Astrocyte of the cerebellum (primary cell): ENCODE measurements around the gene IDUA.

Experiments
- DNase-seq: peaks from one replicate; pipeline ENCODE4 v3.0.0-alpha.2; 2011; ENCODE audit warnings: low read depth
- H3K4me3 ChIP-seq: 2 replicates; pipeline ENCODE4 v1.5.1; 2011; ENCODE audit warnings: mild to moderate bottlenecking, low read depth, low read length, moderate library complexity
- CTCF ChIP-seq: IDR thresholded peaks from 2 replicates; pipeline ENCODE4 v1.5.1; 2012; ENCODE audit warnings: low read length, low read depth, moderate library complexity, mild to moderate bottlenecking; ENCODE audit errors: missing control alignments
- in situ Hi-C: cut with HindIII; loops from 2 replicates; pipeline ENCODE4 v1.10.0; 2017; ENCODE audit warnings: low sequenced_read_pairs

Gene IDUA

GRCh38 chr4:999882-1000425, 13.1 kb downstream of the IDUA start:
- in situ Hi-C loops = no loop called here
- DNase-seq = no peak
- no peak for TF ChIP-seq CTCF
- H3K4me3 ChIP-seq = no peak overlapping the region

- no peak for DNase-seq
- TF ChIP-seq CTCF = no peak
- no peak overlapping the region for H3K4me3 ChIP-seq
- in situ Hi-C loops = no loop called here
These were observed 13.9 kb downstream of the IDUA start for GRCh38 chr4:1000686-1001260.

GRCh38 chr4:1001561-1002130, 14.8 kb downstream of the IDUA start:
- no peak for TF ChIP-seq CTCF
- DNase-seq = no peak
- in situ Hi-C loops = no loop called here
- no peak overlapping the region for H3K4me3 ChIP-seq

GRCh38 chr4:1002131-1002630, 15.3 kb downstream of the IDUA start:
- TF ChIP-seq CTCF = no peak
- in situ Hi-C loops = no loop called here
- no peak for DNase-seq

GRCh38 chr4:1002631-1003251, 15.9 kb downstream of the IDUA start:
- in situ Hi-C loops = no loop called here
- TF ChIP-seq CTCF = no peak
- DNase-seq = no peak
- H3K4me3 ChIP-seq = no peak overlapping the region

More at GRCh38 chr4:1002131-1002630, 15.3 kb downstream of the IDUA start:
- H3K4me3 ChIP-seq = no peak overlapping the region

GRCh38 chr4:1003271-1004070, 16.6 kb downstream of the IDUA start:
- in situ Hi-C loops = no loop called here
- H3K4me3 ChIP-seq = no peak overlapping the region
- no peak for DNase-seq
- no peak for TF ChIP-seq CTCF
